H9 (cell line): ENCODE measurements around the gene SERPINA9. TPM values are rescaled to one million over a fixed set of nuclear protein-coding genes. Genes with fewer than 3 reads are reported as not detected.

Experiments used
- DNase-seq: peaks from one replicate; pipeline ENCODE4 v3.0.0-alpha.2; 2017
- H2AFZ ChIP-seq: one replicate; pipeline ENCODE4 v1.6.1; 2013; ENCODE audit warnings: mild to moderate bottlenecking, low read length, control low read depth, moderate library complexity
- H2AK5ac ChIP-seq: 2 replicates; pipeline ENCODE4 v1.6.1; 2013; ENCODE audit warnings: low read length, control low read depth, mixed read lengths; ENCODE audit not compliant: insufficient read length
- H2BK120ac ChIP-seq: one replicate; pipeline ENCODE4 v1.6.1; 2013; ENCODE audit warnings: low read depth, mild to moderate bottlenecking, low read length, control low read depth, inconsistent platforms; ENCODE audit not compliant: poor library complexity, severe bottlenecking
- H2BK12ac ChIP-seq: 2 replicates; pipeline ENCODE4 v1.6.1; 2013; ENCODE audit warnings: low read length, control low read depth, mixed read lengths, low read depth; ENCODE audit not compliant: insufficient read length
- H2BK15ac ChIP-seq: 2 replicates; pipeline ENCODE4 v1.6.1; 2013; ENCODE audit warnings: low read depth, low read length, control low read depth
- H2BK20ac ChIP-seq: one replicate; pipeline ENCODE4 v1.6.1; 2013; ENCODE audit warnings: low read depth, mild to moderate bottlenecking, low read length, control low read depth, inconsistent platforms; ENCODE audit not compliant: poor library complexity, severe bottlenecking
- H2BK5ac ChIP-seq: 2 replicates; pipeline ENCODE4 v1.6.1; 2013; ENCODE audit warnings: low read length, control low read depth, mixed read lengths; ENCODE audit not compliant: insufficient read length
- H3K14ac ChIP-seq: 2 replicates; pipeline ENCODE4 v1.6.1; 2013; ENCODE audit warnings: low read length, control low read depth; ENCODE audit not compliant: insufficient read depth
- H3K18ac ChIP-seq: 2 replicates; pipeline ENCODE4 v1.6.1; 2013; ENCODE audit warnings: low read depth, mild to moderate bottlenecking, mixed read lengths, low read length, control low read depth; ENCODE audit not compliant: insufficient read length
- H3K23ac ChIP-seq: 2 replicates; pipeline ENCODE4 v1.6.1; 2013; ENCODE audit warnings: low read length, control low read depth, mixed read lengths, low read depth; ENCODE audit not compliant: insufficient read length
- H3K23me2 ChIP-seq: 2 replicates; pipeline ENCODE4 v1.6.1; 2013; ENCODE audit warnings: low read depth, mild to moderate bottlenecking, mixed read lengths, low read length, control low read depth; ENCODE audit not compliant: insufficient read length, poor library complexity, severe bottlenecking
- H3K27ac ChIP-seq: 2 replicates; pipeline ENCODE4 v1.5.1; 2013; ENCODE audit warnings: low read length, control low read depth, mixed read lengths, low read depth; ENCODE audit not compliant: insufficient read length
- H3K27me3 ChIP-seq: 2 replicates; pipeline ENCODE4 v1.6.1; 2013; ENCODE audit warnings: low read length, control low read depth, inconsistent platforms; ENCODE audit not compliant: insufficient read depth
- H3K4ac ChIP-seq: 2 replicates; pipeline ENCODE4 v1.6.1; 2013; ENCODE audit warnings: low read depth, mild to moderate bottlenecking, control low read depth, inconsistent platforms, low read length, moderate library complexity
- H3K4me1 ChIP-seq: 2 replicates; pipeline ENCODE4 v1.6.1; 2013; ENCODE audit warnings: low read length, control low read depth, inconsistent platforms; ENCODE audit not compliant: insufficient read depth
- H3K4me2 ChIP-seq: 2 replicates; pipeline ENCODE4 v1.6.1; 2013; ENCODE audit warnings: low read length, control low read depth, mixed read lengths; ENCODE audit not compliant: insufficient read length, insufficient read depth
- H3K56ac ChIP-seq: 2 replicates; pipeline ENCODE4 v1.6.1; 2013; ENCODE audit warnings: low read depth, mild to moderate bottlenecking, mixed read lengths, low read length, control low read depth; ENCODE audit not compliant: insufficient read length
- H3K79me1 ChIP-seq: 2 replicates; pipeline ENCODE4 v1.6.1; 2013; ENCODE audit warnings: low read depth, mild to moderate bottlenecking, moderate library complexity, low read length, control low read depth, inconsistent platforms; ENCODE audit not compliant: insufficient read depth, poor library complexity, severe bottlenecking
- H3K79me2 ChIP-seq: 2 replicates; pipeline ENCODE4 v1.6.1; 2013; ENCODE audit warnings: low read length, control low read depth, inconsistent platforms; ENCODE audit not compliant: insufficient read depth
- H3K9ac ChIP-seq: 2 replicates; pipeline ENCODE4 v1.6.1; 2013; ENCODE audit warnings: low read length, control low read depth, mixed read lengths; ENCODE audit not compliant: insufficient read length; ENCODE audit errors: extremely low read depth
- H3K9me3 ChIP-seq: one replicate; pipeline ENCODE4 v1.6.1; 2013; ENCODE audit warnings: low read depth, low read length, inconsistent platforms; ENCODE audit not compliant: control insufficient read depth
- H3T11ph ChIP-seq: one replicate; pipeline ENCODE4 v1.6.1; 2013; ENCODE audit warnings: mild to moderate bottlenecking, low read length, control low read depth, inconsistent platforms
- H4K20me1 ChIP-seq: one replicate; pipeline ENCODE4 v1.6.1; 2013; ENCODE audit not compliant: control insufficient read depth, insufficient read length, insufficient read depth
- H4K5ac ChIP-seq: 2 replicates; pipeline ENCODE4 v1.6.1; 2013; ENCODE audit warnings: low read depth, mild to moderate bottlenecking, mixed read lengths, low read length, control low read depth; ENCODE audit not compliant: insufficient read length
- H4K8ac ChIP-seq: replicated peaks from 2 replicates; pipeline ENCODE4 v1.6.1; 2013; ENCODE audit warnings: low read length, control low read depth, mixed read lengths, low read depth; ENCODE audit not compliant: insufficient read length
- H4K91ac ChIP-seq: 2 replicates; pipeline ENCODE4 v1.6.1; 2013; ENCODE audit warnings: low read depth, mild to moderate bottlenecking, moderate library complexity, mixed read lengths, low read length, control low read depth; ENCODE audit not compliant: insufficient read length
- H3K27ac Mint-ChIP-seq, 3 experiments: 2 replicates in 2 of 3; 3 replicates in 1 of 3; pipeline ENCODE4 v1.8.0; 2020 to 2021; ENCODE audit warnings: mixed read lengths in 3 of 3, mild to moderate bottlenecking in 1 of 3, moderate library complexity in 1 of 3
- H3K27me3 Mint-ChIP-seq: 2 replicates; pipeline ENCODE4 v1.8.0; 2021; ENCODE audit warnings: low read depth, mild to moderate bottlenecking, moderate library complexity, mixed read lengths
- H3K36me3 Mint-ChIP-seq, 3 experiments: 2 replicates in 2 of 3; 3 replicates in 1 of 3; pipeline ENCODE4 v1.8.0; 2020 to 2021; ENCODE audit warnings: low read depth in 3 of 3, mixed read lengths in 3 of 3; ENCODE audit not compliant: insufficient read depth in 1 of 3
- H3K4me1 Mint-ChIP-seq, 2 experiments: 2 replicates each; pipeline ENCODE4 v1.8.0; 2020; ENCODE audit warnings: mixed read lengths in 2 of 2
- H3K4me3 Mint-ChIP-seq, 2 experiments: 2 replicates in 1 of 2; 3 replicates in 1 of 2; pipeline ENCODE4 v1.8.0; 2020 to 2021; ENCODE audit warnings: mild to moderate bottlenecking in 2 of 2, mixed read lengths in 2 of 2, moderate library complexity in 1 of 2
- H3K9me3 Mint-ChIP-seq, 2 experiments: 2 replicates in 1 of 2; 3 replicates in 1 of 2; pipeline ENCODE4 v1.8.0; 2020; ENCODE audit warnings: mild to moderate bottlenecking in 2 of 2, mixed read lengths in 2 of 2, moderate library complexity in 1 of 2
- CTCF ChIP-seq: fragments of 200-600 bp; sonication (generic); conservative IDR thresholded peaks from 3 replicates; pipeline ENCODE4 v1.8.0; 2021; ENCODE audit warnings: antibody characterized with exemption, mild to moderate bottlenecking
- WGBS: extraction: QIAGEN DNeasy Blood & Tissue Kit; methylation state at CpG from one replicate; pipeline ENCODE4 v1.1.7; 2013; ENCODE audit warnings: missing lambda C conversion rate, low lambda C conversion rate, mixed read lengths; ENCODE audit not compliant: insufficient read length; ENCODE audit errors: extremely low coverage; 5-methylcytosine and 5-hydroxymethylcytosine counted together
- total RNA-seq: library from RNA; stranded (reverse); gene quantifications from 2 replicates; pipeline ENCODE4 v1.2.1, GENCODE V29; 2021

The SERPINA9 gene
- total RNA-seq, 1 experiment from 2014 or later: not detected

GRCh38 chr14:94441130-94441529, 34.9 kb downstream of the SERPINA9 start:
- peaks cover 0 to 3% (median 0%) of the 10 kb centered on the region in 3 experiments; a peak in 1 of 7 replicates for H3K36me3 Mint-ChIP-seq
- Histone ChIP-seq H2BK120ac (no peak overlapping the region), H2BK5ac (no peak overlapping the region), H3K79me1 (no peaks in the 10 kb centered on the region), H2BK15ac (no peak overlapping the region), H2BK12ac (no peak overlapping the region), H2AFZ (no peak overlapping the region), H3T11ph (no peak overlapping the region), H3K23me2 (no peaks in the 10 kb centered on the region), H4K91ac (no peak overlapping the region), H3K14ac (no peak overlapping the region; the same call in 1 of the 2 replicates), H3K27me3 (no peaks in the 10 kb centered on the region; the same call in 1 of the 2 replicates), H3K79me2 (no peaks in the 10 kb centered on the region), H3K4ac (no peak overlapping the region), H3K27ac (no peak overlapping the region), H2BK20ac (no peak overlapping the region), H4K5ac (no peak overlapping the region), H4K8ac (no peak overlapping the region), H3K4me2 (no peak overlapping the region), H4K20me1 (no peaks in the 10 kb centered on the region), H3K56ac (no peak overlapping the region), H3K23ac (no peak overlapping the region), H3K9me3 (peaks cover 3% of the 10 kb centered on the region), H3K9ac (no peak overlapping the region), H2AK5ac (no peak overlapping the region), H3K18ac (no peak overlapping the region), H3K4me1 (no peaks in the 10 kb centered on the region)
- no CpG with 5 or more reads among the region's 4 CpGs for WGBS
- TF ChIP-seq CTCF: no peak
- H3K4me1 Mint-ChIP-seq: no peaks in the 10 kb centered on the region
- peaks cover 3% of the 10 kb centered on the region for H3K27me3 Mint-ChIP-seq
- no peak for DNase-seq
- peaks cover 3 to 5% of the 10 kb centered on the region in 2 experiments; a peak in 4 of 5 replicates for H3K9me3 Mint-ChIP-seq
- H3K4me3 Mint-ChIP-seq: no peak overlapping the region
- no peak overlapping the region for H3K27ac Mint-ChIP-seq
